AG04450 (cell line): Measurements from ENCODE around the gene HERC2. TPM values are rescaled to one million over a fixed set of nuclear protein-coding genes. Genes with fewer than 3 reads are reported as not detected.
"Not testable (repeated sequence)": the region's sequence is repeated elsewhere in the genome, so short reads cannot be mapped to it uniquely, and the experiment has no call there.

Experiments
- CTCF ChIA-PET: fragments of 300-600, 350-600 bp; formaldehyde crosslinking; extraction: SDS; loops from one replicate; lab custom pipeline; 2022; ENCODE audit warnings: antibody characterized with exemption, inconsistent platforms; lab: Charles Lee
- POLR2A ChIA-PET: fragments of 350-600 bp; formaldehyde crosslinking; extraction: SDS; loops from one replicate; lab custom pipeline; 2021; ENCODE audit warnings: antibody characterized with exemption, inconsistent platforms; lab: Yijun Ruan, JAX
- DNase-seq: peaks from one replicate; pipeline ENCODE4 v3.0.0-alpha.2; 2011; ENCODE audit warnings: low read depth, low spot score
- H3K27ac ChIP-seq: one replicate; pipeline ENCODE4 v1.5.1; 2012; ENCODE audit warnings: low read depth, low read length, control low read depth
- H3K27me3 ChIP-seq: one replicate; pipeline ENCODE4 v1.6.0; 2012; ENCODE audit warnings: low read length; ENCODE audit not compliant: control insufficient read depth, insufficient read depth
- H3K4me3 ChIP-seq: 2 replicates; pipeline ENCODE4 v1.5.1; 2011; ENCODE audit warnings: mild to moderate bottlenecking, low read depth, low read length, control low read depth
- H3K9me3 ChIP-seq: 2 replicates; pipeline ENCODE4 v1.5.1; 2012; ENCODE audit warnings: low read length; ENCODE audit not compliant: control insufficient read depth, insufficient read depth
- polyA plus RNA-seq: library from polyadenylated mRNA; depleted of rRNA; stranded (reverse); fragments of >200 nt; gene quantifications from 2 replicates; pipeline ENCODE4 v1.2.3, GENCODE V29; 2011
- TF ChIP-seq, protein P1 (sequence below): IDR thresholded peaks from 2 replicates; pipeline ENCODE4 v1.5.1; 2011; ENCODE audit warnings: low read depth, low read length, control low read depth, inconsistent platforms

Gene HERC2
- polyA plus RNA-seq, 1 experiment: 12.7 TPM

DNA sequence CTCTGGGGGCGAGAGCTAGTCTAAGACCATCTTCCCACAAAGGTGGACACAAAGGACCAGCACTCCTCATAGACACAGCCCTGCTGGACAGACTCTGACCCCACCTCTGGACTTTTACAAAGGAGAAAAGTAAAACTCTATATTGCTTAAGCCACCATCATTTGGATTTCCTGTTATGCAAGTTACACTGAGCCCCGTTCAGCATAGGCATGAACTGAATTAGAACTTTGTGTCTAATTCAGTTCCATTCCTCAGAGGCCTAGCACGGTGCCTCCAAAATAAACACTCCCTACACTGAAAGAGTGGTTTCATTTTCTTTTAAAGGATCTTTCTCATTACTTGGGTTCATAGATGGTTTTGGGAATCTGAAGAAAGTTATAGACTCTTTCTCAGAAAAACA is 143.7 kb downstream of the HERC2 start:
- ChIA-PET CTCF (no interaction called here), POLR2A (no interaction called here)
- TF ChIP-seq, protein P1, sequence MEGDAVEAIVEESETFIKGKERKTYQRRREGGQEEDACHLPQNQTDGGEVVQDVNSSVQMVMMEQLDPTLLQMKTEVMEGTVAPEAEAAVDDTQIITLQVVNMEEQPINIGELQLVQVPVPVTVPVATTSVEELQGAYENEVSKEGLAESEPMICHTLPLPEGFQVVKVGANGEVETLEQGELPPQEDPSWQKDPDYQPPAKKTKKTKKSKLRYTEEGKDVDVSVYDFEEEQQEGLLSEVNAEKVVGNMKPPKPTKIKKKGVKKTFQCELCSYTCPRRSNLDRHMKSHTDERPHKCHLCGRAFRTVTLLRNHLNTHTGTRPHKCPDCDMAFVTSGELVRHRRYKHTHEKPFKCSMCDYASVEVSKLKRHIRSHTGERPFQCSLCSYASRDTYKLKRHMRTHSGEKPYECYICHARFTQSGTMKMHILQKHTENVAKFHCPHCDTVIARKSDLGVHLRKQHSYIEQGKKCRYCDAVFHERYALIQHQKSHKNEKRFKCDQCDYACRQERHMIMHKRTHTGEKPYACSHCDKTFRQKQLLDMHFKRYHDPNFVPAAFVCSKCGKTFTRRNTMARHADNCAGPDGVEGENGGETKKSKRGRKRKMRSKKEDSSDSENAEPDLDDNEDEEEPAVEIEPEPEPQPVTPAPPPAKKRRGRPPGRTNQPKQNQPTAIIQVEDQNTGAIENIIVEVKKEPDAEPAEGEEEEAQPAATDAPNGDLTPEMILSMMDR: no peak
- DNase-seq: no peak
- Histone ChIP-seq H3K27me3 (no peaks in the 10 kb centered on the region), H3K4me3 (no peak overlapping the region), H3K27ac (no peak overlapping the region), H3K9me3 (no peaks in the 10 kb centered on the region)

DNA sequence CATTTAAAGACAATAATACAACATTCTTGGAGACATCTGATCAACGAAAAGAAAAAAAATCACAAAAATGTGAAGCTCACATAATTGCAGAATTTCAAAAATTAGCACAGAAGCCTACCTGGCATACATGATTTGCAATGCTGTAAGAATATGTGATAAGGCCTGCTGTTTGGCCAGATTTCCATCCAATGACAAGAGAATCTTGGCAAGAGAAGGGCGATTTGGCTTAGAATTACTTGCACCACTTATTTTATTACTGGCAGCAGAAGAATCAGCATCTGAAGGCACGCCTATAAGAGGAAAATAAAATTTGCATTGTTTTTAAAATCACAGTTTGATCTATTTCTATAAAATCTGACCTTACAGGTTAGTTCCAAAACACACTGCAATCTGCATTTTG is 152.6 kb downstream of the HERC2 start:
- no peak for DNase-seq
- CTCF ChIA-PET: no interaction called here
- no peak overlapping the region for H3K4me3 ChIP-seq
- no peaks in the 10 kb centered on the region for H3K27me3 ChIP-seq
- TF ChIP-seq, protein P1: no peak
- POLR2A ChIA-PET: no interaction called here
- no peaks in the 10 kb centered on the region for H3K9me3 ChIP-seq
- H3K27ac ChIP-seq: no peak overlapping the region

DNA sequence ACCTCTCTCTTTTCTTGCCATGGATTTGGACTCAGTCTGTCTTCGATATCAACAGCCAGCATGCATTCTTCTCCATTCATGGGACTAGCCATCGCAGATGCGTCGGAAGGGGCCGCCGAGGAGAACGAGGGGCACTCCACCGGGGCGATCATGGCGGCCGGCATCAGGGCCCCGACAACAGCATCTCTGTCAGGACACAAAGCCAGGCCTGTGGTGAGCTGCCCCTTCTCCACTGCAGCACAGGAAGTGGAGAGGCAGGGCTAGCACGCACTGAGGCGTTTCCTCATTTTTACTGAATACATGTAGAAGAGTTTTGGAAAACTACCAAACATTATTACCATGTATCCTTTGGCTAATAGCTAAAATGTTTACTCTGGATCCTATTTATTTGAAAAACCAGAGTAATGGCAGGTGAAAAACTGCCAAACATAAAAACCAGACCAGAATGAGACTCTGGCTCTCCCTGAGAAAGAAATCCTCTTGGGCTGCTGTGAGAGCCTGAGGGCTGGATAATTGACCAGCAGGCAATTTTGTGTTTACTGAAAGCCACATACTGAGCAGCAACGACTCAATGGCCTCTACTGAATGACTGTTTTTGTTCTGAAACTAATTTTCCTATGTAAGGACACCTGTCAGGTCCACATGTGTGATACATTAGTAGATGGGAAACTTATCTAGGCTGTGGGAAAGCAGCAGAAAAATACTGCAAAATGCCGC is 153.4 kb downstream of the HERC2 start:
- DNase-seq, CTCF ChIA-PET, POLR2A ChIA-PET, H3K27me3 ChIP-seq, H3K9me3 ChIP-seq, H3K4me3 ChIP-seq, H3K27ac ChIP-seq: not testable (repeated sequence)

DNA sequence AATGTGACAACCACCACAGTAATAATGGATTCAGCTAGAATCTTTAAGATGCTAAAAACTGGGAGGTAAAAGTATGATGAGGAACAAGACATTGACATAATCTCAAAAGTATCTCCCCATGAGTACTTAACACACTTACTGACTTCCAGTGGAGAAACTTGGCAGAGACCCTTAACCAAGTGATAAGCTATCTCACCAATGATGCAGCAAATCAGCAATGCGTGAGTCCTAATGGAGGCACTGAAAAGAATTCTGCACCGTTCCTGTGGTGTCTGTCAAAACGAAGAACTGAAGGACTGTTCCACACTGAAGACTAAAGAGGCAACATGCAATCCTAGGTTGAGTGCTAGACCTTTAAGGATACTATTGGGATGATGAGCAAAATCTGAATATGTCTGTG is 154.9 kb downstream of the HERC2 start:
- H3K4me3 ChIP-seq: no peak overlapping the region
- DNase-seq: no peak
- ChIA-PET CTCF (no interaction called here), POLR2A (no interaction called here)
- H3K27ac ChIP-seq: no peak overlapping the region
- no peaks in the 10 kb centered on the region for H3K27me3 ChIP-seq
- H3K9me3 ChIP-seq: no peaks in the 10 kb centered on the region
- TF ChIP-seq, protein P1: no peak

DNA sequence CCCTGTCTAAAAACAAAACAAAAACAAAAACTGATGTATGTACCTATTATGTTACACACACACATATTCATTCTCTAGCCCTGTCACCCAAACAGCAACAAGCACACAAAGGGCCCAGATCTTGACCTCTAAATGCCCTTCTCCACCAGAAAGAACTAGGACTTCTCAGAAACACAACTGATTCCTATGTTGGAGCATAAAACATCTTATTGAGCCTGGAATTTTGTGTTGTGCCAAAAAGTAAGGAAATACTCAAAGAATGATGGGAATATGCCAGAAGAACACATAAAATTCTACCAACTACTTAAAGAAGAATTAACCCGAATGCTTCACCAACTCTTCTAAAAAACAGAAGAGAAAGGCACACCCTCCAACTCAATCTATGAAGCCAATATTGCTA is 156.2 kb downstream of the HERC2 start:
- Histone ChIP-seq H3K27me3 (no peaks in the 10 kb centered on the region), H3K4me3 (no peak overlapping the region), H3K27ac (no peak overlapping the region), H3K9me3 (no peaks in the 10 kb centered on the region)
- POLR2A ChIA-PET: no interaction called here
- CTCF ChIA-PET: no interaction called here
- DNase-seq: no peak
- TF ChIP-seq, protein P1: no peak
